ENCODE measurements around the gene KANK3.
"Not testable (repeated sequence)": the region's sequence is repeated elsewhere in the genome, so short reads cannot be mapped to it uniquely, and the experiment has no call there.

Gene KANK3

DNA sequence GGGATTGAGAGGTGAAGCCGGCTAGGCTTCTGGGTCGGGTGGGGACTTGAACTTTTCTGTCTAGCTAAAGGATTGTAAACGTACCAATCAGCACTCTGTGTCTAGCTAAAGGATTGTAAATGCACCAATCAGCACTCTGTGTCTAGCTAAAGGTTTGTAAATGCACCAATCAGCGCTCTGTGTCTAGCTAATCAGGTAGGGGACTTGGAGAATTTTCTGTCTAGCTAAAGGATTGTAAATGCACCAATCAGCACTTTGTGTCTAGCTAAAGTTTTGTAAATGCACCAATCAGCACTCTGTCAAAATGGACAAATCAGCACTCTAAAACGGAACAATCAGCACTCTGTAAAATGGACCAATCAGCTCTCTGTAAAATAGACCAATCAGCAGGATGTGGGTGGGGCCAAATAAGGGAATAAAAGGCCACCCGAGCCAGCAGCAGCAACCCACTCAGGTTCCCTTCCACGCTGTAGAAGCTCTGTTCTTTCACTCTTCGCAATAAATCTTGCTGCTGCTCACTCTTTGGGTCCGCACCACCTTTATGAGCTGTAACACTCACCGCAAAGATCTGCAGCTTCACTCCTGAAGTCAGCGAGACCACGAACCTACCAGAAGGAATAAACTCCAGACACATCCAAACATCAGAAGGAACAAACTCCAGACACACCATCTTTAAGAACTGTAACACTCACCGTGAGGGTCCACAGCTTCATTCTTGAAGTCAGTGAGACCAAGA, 36.3 kb upstream of the KANK3 start:
- not testable (repeated sequence) for FAIRE-seq

GRCh38 chr19:8377598-8377997, 34.5 kb upstream of the KANK3 start:
- no peak for FAIRE-seq
- no peak for TF ChIP-seq POLR2AphosphoS5 (IDR thresholded peaks at IDR 0.05; ENCODE audit: low read depth, low read length)
- TF ChIP-seq POLR2A (IDR thresholded peaks at IDR 0.05; ENCODE audit: low read depth, low read length): no peak
- TF ChIP-seq SPI1 (IDR thresholded peaks at IDR 0.05; ENCODE audit: low read depth, low read length): no peak
- TF ChIP-seq POU2F2 (IDR thresholded peaks at IDR 0.05; ENCODE audit: low read depth, low read length): no peak
- TF ChIP-seq TAF1 (IDR thresholded peaks at IDR 0.05; ENCODE audit: low read depth, low read length): no peak
- TF ChIP-seq PAX5 (IDR thresholded peaks at IDR 0.05; ENCODE audit: insufficient read depth, low read length, severe bottlenecking): no peak

More for the DNA sequence above, 36.3 kb upstream of the KANK3 start:
- DNase-seq (ENCODE audit: insufficient read length, low spot score): not testable (repeated sequence)

GRCh38 chr19:8376373-8376974, 33.4 kb upstream of the KANK3 start:
- DNase-seq (ENCODE audit: insufficient read length, low spot score); FAIRE-seq: not testable (repeated sequence)

More at GRCh38 chr19:8377598-8377997, 34.5 kb upstream of the KANK3 start:
- DNase-seq (ENCODE audit: insufficient read length, low spot score): no peak

DNA sequence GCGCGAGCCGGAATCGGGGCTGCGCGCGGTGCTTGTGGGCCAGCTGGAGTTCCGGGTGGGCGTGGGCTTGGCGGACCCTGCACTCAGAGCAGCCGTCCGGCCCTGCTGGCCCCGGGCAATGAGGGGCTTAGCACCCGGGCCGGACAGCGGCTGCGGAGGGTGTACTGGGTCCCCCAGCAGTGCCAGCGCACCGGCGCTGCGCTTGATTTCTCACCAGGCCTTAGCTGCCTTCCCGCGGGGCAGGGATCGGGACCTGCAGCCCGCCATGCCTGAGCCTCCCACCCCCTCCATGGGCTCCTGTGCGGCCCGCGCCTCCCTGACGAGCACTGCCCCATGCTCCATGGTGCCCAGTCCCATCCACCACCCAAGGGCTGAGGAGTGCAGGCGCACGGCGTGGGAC, 32.7 kb upstream of the KANK3 start:
- not testable (repeated sequence) for FAIRE-seq

DNA sequence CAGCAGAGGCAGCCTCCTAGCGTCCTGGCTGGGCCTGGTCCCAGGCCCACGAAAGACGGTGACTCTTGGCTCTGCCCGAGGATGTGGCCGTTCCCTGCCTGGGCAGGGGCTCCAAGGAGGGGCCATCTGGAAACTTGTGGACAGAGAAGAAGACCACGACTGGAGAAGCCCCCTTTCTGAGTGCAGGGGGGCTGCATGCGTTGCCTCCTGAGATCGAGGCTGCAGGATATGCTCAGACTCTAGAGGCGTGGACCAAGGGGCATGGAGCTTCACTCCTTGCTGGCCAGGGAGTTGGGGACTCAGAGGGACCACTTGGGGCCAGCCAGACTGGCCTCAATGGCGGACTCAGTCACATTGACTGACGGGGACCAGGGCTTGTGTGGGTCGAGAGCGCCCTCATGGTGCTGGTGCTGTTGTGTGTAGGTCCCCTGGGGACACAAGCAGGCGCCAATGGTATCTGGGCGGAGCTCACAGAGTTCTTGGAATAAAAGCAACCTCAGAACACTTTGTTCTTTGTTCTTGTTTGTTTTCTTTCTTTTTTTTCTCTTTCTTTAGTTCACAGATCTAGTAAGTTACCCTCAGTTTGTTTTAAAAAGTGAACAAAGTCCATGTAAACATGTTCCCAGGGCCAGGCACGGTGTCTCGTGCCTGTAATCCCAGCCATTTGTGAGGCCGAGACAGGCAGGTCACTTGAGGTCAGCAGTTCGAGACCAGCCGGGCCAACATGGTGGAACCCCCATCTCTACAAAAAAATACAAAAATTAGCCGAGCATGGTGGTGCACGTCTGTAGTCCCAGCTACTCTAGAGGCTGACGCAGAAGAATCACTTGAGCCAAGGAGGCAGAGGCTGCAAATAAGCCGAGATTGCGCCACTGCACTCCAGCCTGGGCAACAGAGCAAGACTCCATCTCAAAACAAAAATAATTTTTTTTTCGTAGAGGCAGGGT, 31.1 kb upstream of the KANK3 start:
- TF ChIP-seq POLR2A (IDR thresholded peaks at IDR 0.05; ENCODE audit: low read depth, low read length): no peak
- TF ChIP-seq POLR2AphosphoS5 (IDR thresholded peaks at IDR 0.05; ENCODE audit: low read depth, low read length): no peak
- no peak for TF ChIP-seq POU2F2 (IDR thresholded peaks at IDR 0.05; ENCODE audit: low read depth, low read length)
- no peak for TF ChIP-seq TAF1 (IDR thresholded peaks at IDR 0.05; ENCODE audit: low read depth, low read length)
- TF ChIP-seq SPI1 (IDR thresholded peaks at IDR 0.05; ENCODE audit: low read depth, low read length): no peak
- no peak for TF ChIP-seq PAX5 (IDR thresholded peaks at IDR 0.05; ENCODE audit: insufficient read depth, low read length, severe bottlenecking)
- DNase-seq (ENCODE audit: insufficient read length, low spot score): no peak
- FAIRE-seq: no peak

More for the DNA sequence above, 32.7 kb upstream of the KANK3 start:
- DNase-seq (ENCODE audit: insufficient read length, low spot score): not testable (repeated sequence)

DNA sequence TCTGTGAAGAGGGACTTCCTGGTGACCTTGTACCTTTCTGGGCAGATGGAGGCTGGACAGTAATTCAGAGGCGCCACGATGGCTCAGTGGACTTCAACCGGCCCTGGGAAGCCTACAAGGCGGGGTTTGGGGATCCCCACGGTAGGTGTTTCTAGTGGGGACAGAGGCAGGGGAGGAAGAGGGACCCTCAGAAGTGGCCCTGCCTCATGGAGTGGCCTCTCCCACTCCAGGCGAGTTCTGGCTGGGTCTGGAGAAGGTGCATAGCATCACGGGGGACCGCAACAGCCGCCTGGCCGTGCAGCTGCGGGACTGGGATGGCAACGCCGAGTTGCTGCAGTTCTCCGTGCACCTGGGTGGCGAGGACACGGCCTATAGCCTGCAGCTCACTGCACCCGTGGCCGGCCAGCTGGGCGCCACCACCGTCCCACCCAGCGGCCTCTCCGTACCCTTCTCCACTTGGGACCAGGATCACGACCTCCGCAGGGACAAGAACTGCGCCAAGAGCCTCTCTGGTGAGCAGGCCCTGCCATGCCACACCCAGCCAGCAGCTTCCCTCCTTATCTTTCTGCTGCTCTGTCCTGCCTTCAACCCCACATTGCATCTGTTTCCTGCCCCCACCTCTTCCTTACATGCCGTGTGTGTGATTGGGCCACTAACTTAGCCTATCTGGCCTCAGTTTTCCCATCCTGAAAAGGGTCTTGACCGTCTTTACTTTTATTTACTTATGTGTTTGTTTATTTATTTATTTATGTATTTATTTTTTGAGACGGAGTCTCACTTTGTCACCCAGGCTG, 28.1 kb upstream of the KANK3 start:
- DNase-seq (ENCODE audit: insufficient read length, low spot score): no peak

DNA sequence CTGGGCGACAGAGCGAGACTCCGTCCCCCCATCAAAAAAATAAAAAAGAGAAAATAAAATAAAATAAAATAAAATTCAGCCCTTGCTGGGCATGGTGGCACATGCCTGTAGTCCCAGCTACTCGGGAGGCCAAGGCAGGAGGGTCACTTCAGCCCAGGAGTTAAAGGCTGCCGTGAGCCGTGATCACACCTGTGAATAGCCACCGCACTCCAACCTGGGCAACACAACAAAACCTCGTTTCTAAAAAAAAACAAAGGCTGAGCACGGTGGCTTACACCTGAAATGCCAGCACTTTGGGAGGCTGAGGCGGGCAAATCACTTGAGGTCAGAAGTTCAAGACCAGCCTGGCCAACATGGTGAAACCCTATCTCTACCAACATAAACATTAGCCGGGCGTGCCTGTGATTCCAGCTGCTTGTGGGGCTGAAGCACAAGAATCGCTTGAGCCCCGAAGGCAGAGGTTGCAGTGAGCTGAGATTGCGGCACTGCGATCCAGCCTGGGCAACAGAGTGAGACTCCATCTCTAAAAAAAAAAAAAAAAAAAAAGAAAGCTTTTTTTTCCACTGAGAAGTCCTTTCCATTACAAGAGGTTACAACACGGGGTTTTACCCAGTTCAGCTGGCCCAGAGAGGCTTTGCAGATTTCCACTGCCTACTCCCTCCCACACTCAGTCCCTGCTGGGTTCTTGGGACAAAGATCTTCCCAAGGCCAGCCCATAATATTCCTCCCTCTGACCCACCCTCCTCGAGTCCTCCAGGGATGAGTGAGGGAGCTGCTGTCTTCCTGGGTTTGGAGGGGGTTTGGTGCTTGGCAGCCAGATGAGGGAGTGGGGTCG, 27.3 kb upstream of the KANK3 start:
- TF ChIP-seq POLR2AphosphoS5 (IDR thresholded peaks at IDR 0.05; ENCODE audit: low read depth, low read length) (no peak), PAX5 (IDR thresholded peaks at IDR 0.05; ENCODE audit: insufficient read depth, low read length, severe bottlenecking) (no peak), POU2F2 (IDR thresholded peaks at IDR 0.05; ENCODE audit: low read depth, low read length) (no peak), TAF1 (IDR thresholded peaks at IDR 0.05; ENCODE audit: low read depth, low read length) (no peak), SPI1 (IDR thresholded peaks at IDR 0.05; ENCODE audit: low read depth, low read length) (no peak), POLR2A (IDR thresholded peaks at IDR 0.05; ENCODE audit: low read depth, low read length) (no peak)
- no peak for FAIRE-seq
- no peak for DNase-seq (ENCODE audit: insufficient read length, low spot score)

More for the DNA sequence above, 28.1 kb upstream of the KANK3 start:
- TF ChIP-seq POLR2AphosphoS5 (IDR thresholded peaks at IDR 0.05; ENCODE audit: low read depth, low read length) (no peak), TAF1 (IDR thresholded peaks at IDR 0.05; ENCODE audit: low read depth, low read length) (no peak), POU2F2 (IDR thresholded peaks at IDR 0.05; ENCODE audit: low read depth, low read length) (no peak), POLR2A (IDR thresholded peaks at IDR 0.05; ENCODE audit: low read depth, low read length) (no peak), PAX5 (IDR thresholded peaks at IDR 0.05; ENCODE audit: insufficient read depth, low read length, severe bottlenecking) (no peak), SPI1 (IDR thresholded peaks at IDR 0.05; ENCODE audit: low read depth, low read length) (no peak)
- FAIRE-seq: no peak

- no peak for FAIRE-seq
- DNase-seq (ENCODE audit: insufficient read length, low spot score): no peak
- TF ChIP-seq PAX5 (IDR thresholded peaks at IDR 0.05; ENCODE audit: insufficient read depth, low read length, severe bottlenecking) (no peak), TAF1 (IDR thresholded peaks at IDR 0.05; ENCODE audit: low read depth, low read length) (no peak), POLR2A (IDR thresholded peaks at IDR 0.05; ENCODE audit: low read depth, low read length) (no peak), SPI1 (IDR thresholded peaks at IDR 0.05; ENCODE audit: low read depth, low read length) (no peak), POU2F2 (IDR thresholded peaks at IDR 0.05; ENCODE audit: low read depth, low read length) (no peak), POLR2AphosphoS5 (IDR thresholded peaks at IDR 0.05; ENCODE audit: low read depth, low read length) (no peak)
Measured at GRCh38 chr19:8367327-8368001, 24.4 kb upstream of the KANK3 start.

Data from GM12891 (cell line).